ENCODE data around the gene CRLF1.

GRCh38 chr19:18618236-18618635 is 11.6 kb upstream of the CRLF1 start:
- TF ChIP-seq CTCF (IDR thresholded peaks at IDR 0.05; ENCODE audit: low read length) (no peak), EZH2 (IDR thresholded peaks at IDR 0.05; ENCODE audit: borderline replicate concordance, low read length) (no peak)

Measured in OCI-LY1 (cell line).